ENCODE measurements around the gene S1PR1.
"Not testable (repeated sequence)": the region's sequence is repeated elsewhere in the genome, so short reads cannot be mapped to it uniquely, and the experiment has no call there.

S1PR1 gene

DNA sequence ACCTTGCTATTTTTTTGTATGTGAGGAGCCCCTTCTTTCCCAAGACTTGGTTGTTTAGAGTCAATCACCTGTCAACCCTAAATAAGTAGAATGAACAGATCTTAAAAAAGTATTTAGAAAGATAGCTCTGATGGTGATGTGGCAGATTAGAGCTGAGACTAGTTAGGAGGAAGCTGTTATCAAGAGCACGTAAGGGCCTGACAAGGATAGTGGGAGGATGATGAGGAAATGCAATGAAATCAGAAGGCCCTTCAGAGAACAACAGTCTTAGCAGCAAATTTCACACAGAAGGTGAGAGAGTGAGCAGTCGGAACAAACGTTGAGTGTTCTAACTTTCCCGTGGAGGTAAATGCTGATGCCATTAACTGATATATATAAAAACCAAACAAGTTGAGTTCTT, 15.9 kb upstream of the S1PR1 start:
- DNase-seq: no peak

DNA sequence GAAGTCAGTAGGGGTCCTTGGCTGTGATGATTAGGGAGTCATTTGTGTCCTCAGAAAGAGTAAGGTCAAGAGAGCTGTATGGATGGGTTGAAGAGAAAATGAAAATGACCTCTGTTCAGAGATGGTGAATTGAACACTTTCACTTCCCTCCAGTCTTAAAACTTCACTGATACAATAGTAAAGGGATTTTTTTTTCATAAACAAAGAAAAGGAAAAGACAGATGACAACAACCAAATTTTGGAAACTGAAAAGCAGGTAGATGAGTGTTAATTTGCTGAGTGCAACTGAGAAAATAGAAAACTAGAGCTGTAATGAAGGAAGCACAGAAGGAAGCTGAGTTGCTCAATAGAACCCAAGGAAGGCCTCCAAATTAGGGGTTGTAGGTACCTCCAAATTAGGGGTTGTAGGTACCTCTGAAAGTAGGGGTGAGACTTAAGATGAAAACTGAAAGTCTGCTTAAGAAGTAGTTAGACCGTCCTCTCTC, 14.8 kb upstream of the S1PR1 start:
- no peak for DNase-seq

DNA sequence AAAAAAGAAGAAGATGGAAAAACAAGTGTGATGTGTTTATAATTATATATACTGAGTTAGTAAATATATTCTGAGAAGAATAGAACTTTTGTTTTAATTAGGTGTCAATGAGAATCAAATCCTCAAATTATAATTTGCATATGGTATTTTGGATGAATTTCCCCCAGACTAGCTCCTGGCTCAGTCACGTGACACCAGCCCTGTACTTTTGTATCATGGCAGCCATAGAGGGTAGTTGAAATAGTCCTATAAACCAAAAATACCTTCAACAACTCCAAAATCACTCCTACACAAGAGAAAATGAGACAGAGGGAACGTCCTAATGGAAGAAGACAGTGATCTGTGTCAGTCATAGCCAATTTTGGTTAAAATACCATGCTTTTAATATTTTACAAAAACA, 9.0 kb upstream of the S1PR1 start:
- DNase-seq: no peak

DNA sequence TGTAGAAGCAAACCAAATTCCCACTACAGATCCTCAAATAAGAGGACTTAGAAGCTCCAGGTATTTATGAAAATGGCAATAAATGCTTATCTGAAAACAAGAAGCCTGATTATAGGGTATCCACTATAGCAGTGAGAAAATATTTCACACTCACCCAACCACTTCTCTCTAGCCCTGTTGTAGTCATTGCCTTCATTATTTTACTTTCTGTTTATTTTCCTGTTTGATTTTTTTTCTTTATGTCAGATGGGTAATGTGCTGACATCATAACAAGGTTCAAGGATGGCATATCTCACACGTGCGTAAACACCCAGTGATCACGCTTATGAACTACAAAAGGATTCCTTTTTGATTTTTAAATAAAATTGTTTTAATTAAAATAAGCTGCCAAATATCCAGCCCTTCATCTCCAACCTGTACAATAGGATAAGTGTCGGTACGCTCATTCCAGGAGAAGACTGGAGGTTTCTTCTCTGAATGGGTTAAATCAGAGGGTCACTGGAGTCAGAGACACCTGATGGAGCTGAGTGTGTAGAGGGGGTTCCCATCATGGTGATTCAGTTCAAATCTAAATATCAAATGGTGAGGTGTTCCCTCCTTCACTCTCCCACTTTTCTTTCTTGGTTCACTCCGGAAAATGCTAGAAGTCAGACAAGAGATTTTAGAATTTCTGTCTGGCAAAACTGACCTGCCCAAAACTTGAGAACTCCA, 8.2 kb upstream of the S1PR1 start:
- DNase-seq: no peak

DNA sequence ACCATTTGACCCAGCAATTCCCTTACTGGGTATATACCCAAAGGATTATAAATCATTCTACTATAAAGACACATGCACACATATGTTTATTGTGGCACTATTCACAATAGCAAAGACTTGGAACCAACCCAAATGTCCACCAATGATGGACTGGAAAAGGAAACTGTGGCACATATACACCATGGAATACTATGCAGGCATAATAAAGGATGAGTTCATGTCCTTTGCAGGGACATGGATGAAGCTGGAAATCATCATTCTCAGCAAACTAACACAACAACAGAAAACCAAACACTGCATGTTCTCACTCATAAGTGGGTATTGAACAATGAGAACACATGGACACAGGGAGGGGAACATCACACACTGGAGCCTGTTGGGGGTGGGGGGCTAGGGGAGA, 4.6 kb upstream of the S1PR1 start:
- DNase-seq: not testable (repeated sequence)

DNA sequence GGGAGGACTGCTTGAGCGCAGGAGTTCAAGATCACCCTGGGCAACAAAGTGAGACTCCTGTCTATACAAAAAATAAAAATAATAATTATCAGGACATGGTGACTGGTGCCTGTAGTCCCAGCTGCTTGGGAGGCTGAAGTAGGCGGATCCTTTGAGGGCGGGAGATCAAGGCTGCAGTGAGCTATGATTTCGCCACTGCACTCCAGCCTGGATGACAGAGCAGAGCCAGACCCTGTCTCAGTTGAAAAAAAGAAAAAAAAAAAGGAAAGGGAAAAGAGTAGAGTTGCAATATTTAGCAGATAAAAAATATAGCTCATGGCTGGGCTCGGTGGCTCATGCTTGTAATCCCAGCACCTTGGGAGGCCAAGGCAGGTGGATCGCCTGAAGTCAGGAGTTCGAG, 3.3 kb upstream of the S1PR1 start:
- DNase-seq: no peak

DNA sequence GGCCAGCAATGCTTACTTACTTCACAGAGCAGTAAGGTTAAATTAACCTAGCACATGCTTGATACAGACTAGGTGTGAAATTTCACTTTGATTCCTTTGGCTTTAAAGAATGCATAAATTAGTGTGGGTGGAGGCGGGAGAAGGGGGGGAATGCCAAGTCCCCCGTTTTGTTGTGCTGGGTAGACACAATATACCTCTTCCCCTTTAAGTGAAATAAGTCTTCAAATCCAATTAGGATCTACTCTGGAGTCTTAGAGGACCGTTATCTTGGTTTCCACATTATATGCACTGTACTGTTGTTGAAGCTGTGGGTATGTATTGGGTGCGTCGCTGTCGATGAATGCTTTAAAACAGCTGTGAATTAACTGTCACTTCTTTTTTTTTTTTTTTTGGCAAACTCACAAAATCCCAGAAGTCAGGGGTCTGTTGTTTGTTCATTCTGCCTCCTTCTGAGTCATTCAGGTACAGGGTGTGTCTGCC, 1.6 kb upstream of the S1PR1 start:
- no peak for DNase-seq

DNA sequence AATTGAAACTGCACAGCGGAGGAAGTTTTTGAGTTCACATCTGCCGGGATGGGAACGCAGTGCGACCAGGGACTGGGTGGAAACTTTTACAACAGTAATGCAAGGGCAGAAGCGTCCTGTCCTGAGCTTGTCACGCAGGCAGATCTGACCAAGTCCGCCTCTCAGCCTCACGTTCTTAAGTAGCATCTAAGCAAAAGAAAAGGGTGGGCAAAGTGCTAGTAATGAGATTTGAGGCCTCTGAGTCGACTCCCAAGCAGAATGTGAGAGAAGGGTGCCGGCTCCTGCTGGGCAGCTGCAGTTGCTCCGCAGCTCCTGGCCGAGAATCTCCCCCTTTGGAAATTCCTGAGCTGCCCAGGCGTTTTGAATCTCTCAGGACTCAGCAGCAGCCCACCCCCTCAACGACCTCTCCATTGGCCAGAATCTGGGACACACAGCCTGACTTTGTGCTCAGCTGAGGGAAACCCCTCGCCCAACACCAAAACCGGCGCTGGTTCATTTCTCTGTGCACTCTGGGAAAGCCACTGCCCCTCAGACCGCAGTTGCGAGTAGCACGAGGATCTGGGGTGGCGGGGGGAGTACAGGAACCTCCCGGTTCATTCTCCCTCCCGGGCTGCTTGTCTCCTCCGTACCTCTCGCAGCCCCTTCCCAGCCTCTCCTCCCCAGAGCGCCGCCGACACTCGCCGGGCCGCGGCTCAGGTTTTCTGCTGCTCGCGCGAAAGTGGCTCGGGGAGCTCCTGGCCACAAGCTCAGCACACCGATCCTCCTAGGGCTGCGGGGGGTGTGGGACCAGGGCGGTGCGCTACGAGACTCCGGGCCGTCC, 913 bp upstream of the S1PR1 start:
- no peak for DNase-seq

DNA sequence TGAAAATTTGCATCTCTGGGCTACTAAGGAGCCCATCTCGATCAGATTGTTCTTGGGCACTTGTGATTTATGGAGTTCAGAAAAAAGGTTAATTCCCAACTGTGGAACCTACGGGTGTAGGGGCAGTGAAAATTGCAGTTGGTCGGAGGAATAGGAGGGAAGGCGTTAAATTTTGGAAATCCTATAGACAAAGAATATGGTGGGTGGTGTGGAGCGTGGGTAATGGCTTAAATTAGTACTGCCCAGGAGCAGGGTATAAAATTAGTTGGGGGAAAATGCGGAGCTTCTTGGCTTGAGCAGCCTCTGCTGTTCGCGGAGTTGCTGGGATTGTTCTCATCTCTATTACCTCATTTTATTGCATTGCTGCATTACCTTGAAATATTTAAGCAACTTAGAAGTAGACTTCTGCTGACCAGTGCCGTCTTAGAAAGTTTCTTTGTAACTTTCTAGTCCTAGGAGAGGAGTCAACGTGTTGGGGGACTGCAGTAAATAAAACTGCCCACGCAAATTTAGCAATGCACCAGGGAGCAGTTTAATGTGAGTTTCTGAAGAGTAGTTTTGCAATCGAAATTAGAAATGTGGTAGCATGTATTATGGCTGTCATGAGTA, 514 bp downstream of the S1PR1 start:
- no peak for DNase-seq

DNA sequence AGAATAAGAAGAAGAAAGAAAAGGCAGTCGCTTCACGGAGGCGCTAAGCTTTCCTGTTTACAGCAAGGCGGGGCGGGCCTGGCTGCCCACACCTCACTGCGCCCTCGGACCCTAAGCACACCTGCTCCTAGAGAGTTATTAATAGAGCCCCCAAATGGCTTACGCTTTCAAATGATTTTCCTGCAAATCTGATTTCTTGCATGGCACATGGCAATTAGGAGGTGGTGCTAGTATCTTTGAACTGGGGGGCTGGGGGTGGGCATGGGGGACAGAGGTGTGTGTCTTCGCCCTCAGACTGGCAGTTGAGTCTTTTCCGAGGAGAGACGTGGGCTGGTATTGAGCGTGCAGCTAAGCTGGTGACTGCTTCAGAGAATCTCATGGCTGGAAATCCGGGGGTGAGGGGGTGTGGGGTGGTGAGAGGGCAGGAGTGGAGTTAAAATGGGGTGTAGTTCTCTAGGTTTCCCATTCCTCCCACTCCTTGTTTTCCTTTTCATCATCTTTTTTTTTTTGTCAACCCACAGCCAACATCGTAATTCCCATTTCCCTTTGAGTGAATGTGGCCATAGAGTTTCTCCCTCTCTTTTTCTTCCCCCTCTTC, 1.3 kb downstream of the S1PR1 start:
- DNase-seq: no peak

DNA sequence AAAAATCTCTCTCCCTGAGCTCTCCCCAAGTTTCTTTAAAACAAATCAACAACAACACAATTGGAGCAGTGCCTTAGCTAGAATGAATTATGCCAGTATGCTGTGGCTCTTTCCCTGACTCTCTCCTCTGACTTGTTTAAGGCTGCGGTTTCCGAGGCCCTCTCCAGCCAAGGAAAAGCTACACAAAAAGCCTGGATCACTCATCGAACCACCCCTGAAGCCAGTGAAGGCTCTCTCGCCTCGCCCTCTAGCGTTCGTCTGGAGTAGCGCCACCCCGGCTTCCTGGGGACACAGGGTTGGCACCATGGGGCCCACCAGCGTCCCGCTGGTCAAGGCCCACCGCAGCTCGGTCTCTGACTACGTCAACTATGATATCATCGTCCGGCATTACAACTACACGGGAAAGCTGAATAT, 1.9 kb downstream of the S1PR1 start:
- no peak for DNase-seq

DNA sequence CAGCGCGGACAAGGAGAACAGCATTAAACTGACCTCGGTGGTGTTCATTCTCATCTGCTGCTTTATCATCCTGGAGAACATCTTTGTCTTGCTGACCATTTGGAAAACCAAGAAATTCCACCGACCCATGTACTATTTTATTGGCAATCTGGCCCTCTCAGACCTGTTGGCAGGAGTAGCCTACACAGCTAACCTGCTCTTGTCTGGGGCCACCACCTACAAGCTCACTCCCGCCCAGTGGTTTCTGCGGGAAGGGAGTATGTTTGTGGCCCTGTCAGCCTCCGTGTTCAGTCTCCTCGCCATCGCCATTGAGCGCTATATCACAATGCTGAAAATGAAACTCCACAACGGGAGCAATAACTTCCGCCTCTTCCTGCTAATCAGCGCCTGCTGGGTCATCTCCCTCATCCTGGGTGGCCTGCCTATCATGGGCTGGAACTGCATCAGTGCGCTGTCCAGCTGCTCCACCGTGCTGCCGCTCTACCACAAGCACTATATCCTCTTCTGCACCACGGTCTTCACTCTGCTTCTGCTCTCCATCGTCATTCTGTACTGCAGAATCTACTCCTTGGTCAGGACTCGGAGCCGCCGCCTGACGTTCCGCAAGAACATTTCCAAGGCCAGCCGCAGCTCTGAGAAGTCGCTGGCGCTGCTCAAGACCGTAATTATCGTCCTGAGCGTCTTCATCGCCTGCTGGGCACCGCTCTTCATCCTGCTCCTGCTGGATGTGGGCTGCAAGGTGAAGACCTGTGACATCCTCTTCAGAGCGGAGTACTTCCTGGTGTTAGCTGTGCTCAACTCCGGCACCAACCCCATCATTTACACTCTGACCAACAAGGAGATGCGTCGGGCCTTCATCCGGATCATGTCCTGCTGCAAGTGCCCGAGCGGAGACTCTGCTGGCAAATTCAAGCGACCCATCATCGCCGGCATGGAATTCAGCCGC, 2.5 kb downstream of the S1PR1 start:
- no peak for DNase-seq

DNA sequence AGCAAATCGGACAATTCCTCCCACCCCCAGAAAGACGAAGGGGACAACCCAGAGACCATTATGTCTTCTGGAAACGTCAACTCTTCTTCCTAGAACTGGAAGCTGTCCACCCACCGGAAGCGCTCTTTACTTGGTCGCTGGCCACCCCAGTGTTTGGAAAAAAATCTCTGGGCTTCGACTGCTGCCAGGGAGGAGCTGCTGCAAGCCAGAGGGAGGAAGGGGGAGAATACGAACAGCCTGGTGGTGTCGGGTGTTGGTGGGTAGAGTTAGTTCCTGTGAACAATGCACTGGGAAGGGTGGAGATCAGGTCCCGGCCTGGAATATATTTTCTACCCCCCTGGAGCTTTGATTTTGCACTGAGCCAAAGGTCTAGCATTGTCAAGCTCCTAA, 3.2 kb downstream of the S1PR1 start:
- no peak for DNase-seq

DNA sequence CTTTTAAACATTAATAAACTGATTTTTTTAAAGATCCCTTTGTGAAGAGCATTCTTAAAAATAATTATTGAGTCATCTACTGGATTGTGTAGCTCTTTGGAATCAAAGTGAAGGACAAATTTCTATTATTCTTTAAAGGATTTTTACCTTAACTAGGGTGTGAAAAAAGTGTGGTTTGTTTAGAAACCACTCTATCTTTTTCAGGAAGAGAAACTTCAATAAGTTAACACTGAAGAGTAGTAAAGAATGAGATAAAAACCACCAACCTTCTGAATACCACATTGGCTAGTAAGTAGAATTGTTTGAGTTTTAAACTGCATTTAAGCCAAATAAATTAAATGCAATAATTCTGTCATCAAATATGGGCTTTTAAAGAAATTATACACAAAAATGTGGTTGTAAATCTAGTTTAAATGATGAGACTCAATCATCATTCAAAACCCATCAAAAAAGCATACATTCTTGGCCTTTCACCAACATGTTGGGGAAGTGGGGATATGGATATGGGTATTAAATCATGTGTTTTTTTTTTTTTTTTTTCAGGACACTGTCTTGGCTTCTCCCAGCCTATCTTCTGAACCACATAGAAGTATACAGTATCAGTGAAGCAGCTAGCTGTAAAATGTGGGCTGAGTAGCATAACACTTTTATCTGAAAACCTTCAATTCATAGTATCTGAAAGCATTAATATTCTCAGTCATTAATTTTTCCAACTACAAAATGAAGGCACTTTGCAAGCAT, 4.8 kb downstream of the S1PR1 start:
- no peak for DNase-seq

DNA sequence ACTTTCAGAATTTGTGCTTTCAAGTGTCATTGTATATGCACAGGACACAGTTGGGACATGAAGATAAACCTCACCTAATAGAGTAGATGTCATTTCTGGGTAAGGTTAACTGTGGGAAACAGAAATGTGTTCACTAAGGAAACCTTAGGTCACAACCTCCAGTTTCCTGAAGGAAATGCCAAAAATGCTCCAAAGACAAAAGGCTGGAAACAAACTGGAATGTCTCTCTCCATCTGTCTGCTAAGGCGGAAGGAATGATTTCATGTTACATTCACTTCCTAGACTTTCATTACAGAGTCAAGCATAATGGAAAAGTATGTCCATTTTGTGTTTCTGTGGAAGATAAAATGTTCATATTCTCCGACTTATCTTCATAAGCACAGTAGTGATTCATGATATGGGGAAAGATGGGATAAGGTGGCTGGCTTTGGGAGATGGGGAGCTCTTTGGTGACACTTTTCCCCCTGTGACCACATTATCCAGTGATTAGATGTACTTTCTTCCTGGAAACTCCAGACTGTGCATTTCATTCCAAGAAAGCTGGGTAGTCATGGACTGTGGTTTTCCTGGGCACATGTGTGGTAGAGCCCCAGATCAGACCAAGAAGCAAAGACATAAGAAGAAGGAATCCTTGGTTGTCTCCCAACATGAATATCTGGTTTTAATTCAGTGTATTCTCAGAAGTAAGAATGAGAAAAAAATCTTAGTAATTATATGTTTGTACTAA, 5.7 kb downstream of the S1PR1 start:
- no peak for DNase-seq

DNA sequence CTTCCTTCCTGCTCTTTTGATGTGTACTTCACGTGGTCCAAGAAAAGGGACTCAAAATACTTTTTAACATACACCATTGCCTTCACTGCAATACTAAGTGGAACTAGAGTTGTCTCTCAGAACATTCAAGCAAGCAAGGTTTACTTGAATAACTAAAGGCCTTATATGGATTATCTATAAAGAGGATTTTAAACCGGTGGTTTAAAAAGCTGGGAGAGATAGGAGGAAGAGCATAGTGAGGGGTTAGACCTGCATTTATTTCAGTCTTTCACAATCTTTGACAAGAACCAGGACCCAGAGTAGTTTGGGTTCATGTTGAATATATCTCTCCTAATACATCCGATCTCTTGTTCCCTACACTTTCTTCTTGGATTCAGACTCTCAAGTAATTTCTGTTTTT, 6.9 kb downstream of the S1PR1 start:
- no peak for DNase-seq

DNA sequence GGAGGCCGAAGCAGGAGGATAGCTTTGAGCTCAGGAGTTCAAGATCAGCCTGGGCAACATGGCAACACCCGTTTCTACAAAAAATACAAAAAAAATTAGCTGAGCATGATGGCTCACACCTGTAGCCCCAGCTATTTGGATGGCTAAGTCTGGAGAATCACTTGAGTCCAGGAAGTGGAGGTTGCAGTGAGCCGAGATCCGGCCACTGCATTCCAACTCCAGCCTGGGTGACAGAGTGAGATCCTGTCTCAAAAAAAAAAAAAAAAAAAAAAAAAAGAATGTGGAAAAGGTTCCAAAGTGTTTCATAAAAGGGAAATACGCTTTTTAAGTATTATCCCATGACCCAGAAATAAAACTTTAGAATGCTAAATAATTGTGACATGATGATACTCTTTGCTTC, 8.0 kb downstream of the S1PR1 start:
- no peak for DNase-seq

DNA sequence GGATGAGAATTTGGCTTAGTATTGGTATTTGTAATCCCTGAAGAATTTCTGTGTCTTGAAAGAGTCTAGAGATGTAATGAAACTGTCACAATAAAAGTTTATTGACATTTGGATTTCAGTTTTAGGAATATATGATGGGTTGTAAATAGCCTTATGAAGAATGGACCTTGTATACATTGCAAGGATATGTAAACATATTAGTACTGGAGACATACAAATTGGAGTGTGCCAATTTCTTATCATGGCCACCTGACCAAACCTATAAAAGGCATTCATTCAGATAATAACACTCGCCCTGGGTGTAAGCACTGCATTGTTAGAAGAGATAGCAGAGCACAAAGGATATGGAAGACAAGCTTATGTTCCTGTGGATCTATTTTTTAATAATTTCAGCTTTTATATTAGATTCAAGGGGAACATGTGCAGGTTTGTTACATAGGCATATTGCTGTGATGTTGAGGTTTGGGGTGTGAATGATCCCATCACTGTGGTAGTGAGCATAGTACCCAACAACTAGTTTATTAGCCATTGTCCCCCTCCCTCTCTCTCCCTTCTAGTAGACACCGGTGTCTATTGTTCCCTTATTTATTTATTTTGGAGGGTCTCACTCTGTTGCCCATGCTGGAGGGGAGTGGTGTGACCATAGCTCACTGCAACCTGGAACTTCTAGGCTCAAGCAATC, 8.6 kb downstream of the S1PR1 start:
- DNase-seq: no peak

DNA sequence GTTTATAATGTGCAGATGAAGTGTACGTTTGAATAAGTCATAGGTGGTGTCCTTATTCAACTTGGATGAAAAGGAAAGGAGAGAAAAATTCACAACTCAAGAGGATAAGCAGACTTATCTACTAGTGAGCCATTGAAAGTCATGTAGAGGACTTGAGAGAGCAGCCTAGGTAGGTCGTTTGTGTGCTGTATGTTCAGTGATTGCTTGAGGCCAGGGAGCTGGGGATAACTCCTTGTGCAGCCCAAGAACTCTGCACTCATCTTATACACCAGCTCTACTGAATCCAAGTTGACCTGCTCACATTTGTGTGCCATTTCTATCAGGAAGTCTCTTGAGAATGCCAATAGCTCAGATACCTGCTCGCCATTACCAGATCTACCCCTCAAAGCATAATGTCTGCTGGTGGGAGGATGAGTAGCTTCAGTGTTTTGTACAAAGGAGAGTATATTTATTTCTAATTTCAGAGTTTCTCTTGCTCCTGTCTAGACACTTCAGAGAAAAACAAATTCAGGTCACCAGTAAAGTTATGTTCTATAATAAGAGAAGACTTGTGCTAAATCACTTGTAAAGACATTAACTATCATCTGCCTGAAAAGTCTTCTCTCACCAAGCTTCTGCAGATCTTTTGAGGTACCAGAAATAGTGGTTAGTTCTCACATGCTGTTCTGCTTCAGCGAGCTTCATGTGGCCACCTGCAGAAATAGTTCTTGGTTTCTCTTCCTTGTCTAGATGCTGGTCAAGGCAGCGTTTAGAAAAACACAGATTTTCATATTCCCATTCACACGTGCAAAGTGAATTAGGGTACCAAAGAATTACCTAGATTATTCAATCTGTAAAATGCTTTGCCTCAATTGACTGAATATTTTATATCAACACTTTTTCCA, 10.8 kb downstream of the S1PR1 start:
- DNase-seq: no peak

Measured in NCI-H2081 treated with DMSO at 0.1 percent for 48 hours (cell line).